Glomerular visceral epithelial cell (primary cell): ENCODE measurements around the gene SBNO1.
"Not testable (repeated sequence)": the region's sequence is repeated elsewhere in the genome, so short reads cannot be mapped to it uniquely, and the experiment has no call there.

Experiments
- DNase-seq: peaks from one replicate; pipeline ENCODE4 v3.0.0-alpha.2; 2016; ENCODE audit errors: extremely low spot score

SBNO1 gene

GRCh38 chr12:123364532-123365024 is at the start of gene SBNO1:
SBNO1 (minus strand) TSS chr12:123364847; CDS start chr12:123350441, 14,406 bp downstream.
- peak; percentile 93 for DNase-seq

GRCh38 chr12:123410041-123410412 is 45.4 kb upstream of the SBNO1 start:
- no peak for DNase-seq

- DNase-seq = not testable (repeated sequence)
These were observed 44.8 kb upstream of the SBNO1 start for GRCh38 chr12:123409284-123410040.

GRCh38 chr12:123408619-123409018 is 44.0 kb upstream of the SBNO1 start:
- not testable (repeated sequence) for DNase-seq

- not testable (repeated sequence) for DNase-seq
These were observed 43.3 kb upstream of the SBNO1 start for GRCh38 chr12:123407934-123408333.

- DNase-seq = not testable (repeated sequence)
These were observed 42.6 kb upstream of the SBNO1 start for GRCh38 chr12:123407269-123407668.

GRCh38 chr12:123404581-123404980 is 39.9 kb upstream of the SBNO1 start:
- DNase-seq = no peak

GRCh38 chr12:123401753-123402683 is 37.4 kb upstream of the SBNO1 start:
- DNase-seq = no peak

- DNase-seq = no peak
These were observed 34.6 kb upstream of the SBNO1 start for GRCh38 chr12:123399255-123399617.

GRCh38 chr12:123398550-123399254 is 34.1 kb upstream of the SBNO1 start:
- peak; percentile 71 for DNase-seq

- DNase-seq = peak; percentile 39
These were observed 33.5 kb upstream of the SBNO1 start for GRCh38 chr12:123398177-123398549.

- DNase-seq = no peak
These were observed 32.8 kb upstream of the SBNO1 start for GRCh38 chr12:123397400-123397799.

- DNase-seq = no peak
These were observed 32.3 kb upstream of the SBNO1 start for GRCh38 chr12:123396954-123397353.

GRCh38 chr12:123396543-123396942 is 31.9 kb upstream of the SBNO1 start:
- no peak for DNase-seq

- no peak for DNase-seq
These were observed 30.6 kb upstream of the SBNO1 start for GRCh38 chr12:123395236-123395635.

GRCh38 chr12:123393747-123394146 is 29.1 kb upstream of the SBNO1 start:
- DNase-seq = no peak

GRCh38 chr12:123391546-123392343 is 27.1 kb upstream of the SBNO1 start:
- DNase-seq = no peak

- no peak for DNase-seq
These were observed 26.1 kb upstream of the SBNO1 start for GRCh38 chr12:123390498-123391426.

GRCh38 chr12:123389560-123390351 is 25.1 kb upstream of the SBNO1 start:
- peak; percentile 25 for DNase-seq
